GM21717 (cell line): ENCODE data around the gene THEM4.

Experiments
- ATAC-seq: cut with Tn5 transposase; IDR thresholded peaks from one replicate; pipeline ENCODE4 v1.9.1; 2021; ENCODE audit warnings: mild to moderate bottlenecking, moderate library complexity; ENCODE audit not compliant: unreplicated experiment

The THEM4 gene

DNA sequence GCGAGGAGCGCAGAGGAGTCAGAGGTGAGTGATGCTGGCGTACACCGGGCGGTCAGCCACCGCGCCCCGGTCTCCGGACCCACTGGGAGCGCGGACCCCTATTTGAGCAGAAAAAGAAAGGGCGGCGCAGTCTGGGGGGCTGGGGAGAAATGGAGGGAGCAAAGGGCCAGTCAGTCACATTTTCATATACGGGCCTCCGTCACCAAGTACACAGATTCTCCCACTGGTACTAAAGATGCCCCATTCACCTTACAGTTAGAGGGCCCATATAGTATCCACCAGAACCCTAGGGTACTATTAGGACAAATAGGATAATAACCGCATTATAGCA, 70.3 kb downstream of the THEM4 start:
- ATAC-seq: no peak

DNA sequence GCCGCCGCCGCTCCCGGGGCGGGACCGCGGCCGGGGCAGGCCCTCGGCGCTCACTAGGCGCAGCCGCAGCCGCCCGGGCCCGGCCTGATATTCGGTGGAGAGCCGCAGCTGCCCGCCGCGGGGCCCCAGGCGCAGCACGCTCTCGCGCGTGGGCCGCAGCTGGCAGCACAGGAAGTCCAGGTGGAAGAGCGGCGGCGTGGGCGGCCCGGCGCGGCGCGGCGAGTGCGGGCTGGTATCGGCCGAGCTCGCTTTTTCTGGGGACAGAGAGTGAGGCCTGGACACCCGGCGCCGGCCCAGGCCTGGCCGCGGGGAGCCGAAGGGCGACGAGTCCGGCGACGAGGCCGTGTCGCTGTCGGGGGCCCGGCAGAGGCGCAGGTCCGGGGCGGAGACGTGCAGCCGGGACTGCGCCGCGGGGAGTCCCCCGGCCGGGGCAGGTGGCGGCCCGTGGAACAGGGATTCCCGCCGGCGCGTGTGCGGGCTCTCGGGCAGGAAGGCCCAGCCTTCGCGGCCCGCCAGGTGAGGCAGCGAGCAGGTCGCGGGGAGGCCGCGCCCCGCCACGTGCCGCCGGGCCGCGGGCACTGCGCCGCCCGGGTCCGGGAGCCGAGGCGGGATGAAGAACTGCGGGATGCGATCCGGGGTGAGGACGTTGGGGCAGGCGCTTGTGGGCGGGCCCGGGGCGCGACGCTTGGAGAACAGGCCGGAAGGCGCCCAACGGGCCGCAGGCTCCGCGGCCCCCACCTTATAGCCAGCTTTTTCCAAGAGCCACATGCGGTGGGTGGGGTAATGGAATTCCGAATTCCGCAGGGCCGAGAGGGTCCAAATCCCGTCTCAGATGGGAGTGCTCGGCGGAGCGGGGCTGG, 70.9 kb downstream of the THEM4 start:
- ATAC-seq: no peak

- ATAC-seq: no peak
These were observed 71.5 kb downstream of the THEM4 start for GRCh38 chr1:151837884-151838221.

DNA sequence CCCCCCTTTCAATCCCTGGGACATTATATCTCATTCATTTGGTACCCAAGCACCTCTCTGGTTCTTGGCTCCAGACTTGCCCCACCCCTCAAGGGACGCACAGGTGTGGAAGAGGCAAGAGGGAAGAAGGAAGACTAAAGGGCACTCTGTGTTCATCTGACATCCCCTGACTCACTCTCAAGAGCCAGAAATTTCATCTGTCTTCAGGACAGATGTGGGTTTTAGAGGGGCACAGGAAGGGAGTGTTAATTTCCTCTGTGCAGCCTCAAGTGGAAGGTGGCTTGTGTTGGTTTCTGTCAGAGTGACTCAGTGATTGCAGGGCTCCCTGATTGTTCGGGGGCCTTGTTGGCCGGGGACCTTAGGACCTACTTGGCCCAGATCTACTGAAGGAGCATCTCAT, 72.1 kb downstream of the THEM4 start:
- no peak for ATAC-seq

GRCh38 chr1:151835596-151835995, 73.7 kb downstream of the THEM4 start:
- no peak for ATAC-seq

DNA sequence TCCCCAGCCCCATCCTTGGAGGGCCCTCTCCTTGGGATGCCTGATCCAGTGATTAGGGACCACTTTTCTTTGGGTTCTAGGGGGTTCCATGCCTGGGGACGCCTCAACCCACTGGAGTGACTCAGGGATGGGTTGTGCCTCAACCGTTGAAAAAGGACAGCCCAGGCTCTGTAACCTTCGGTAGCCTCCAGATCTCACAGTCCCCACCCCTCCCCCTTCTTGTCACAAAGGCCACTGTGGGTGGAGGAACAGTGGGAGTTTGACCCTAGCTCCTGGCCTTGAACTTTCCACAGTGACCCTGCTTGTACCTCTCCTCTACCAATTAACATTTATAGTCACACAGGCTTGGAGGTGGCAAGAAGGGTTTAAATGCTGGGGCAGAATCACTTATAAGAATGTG, 75.1 kb downstream of the THEM4 start:
- ATAC-seq: no peak

DNA sequence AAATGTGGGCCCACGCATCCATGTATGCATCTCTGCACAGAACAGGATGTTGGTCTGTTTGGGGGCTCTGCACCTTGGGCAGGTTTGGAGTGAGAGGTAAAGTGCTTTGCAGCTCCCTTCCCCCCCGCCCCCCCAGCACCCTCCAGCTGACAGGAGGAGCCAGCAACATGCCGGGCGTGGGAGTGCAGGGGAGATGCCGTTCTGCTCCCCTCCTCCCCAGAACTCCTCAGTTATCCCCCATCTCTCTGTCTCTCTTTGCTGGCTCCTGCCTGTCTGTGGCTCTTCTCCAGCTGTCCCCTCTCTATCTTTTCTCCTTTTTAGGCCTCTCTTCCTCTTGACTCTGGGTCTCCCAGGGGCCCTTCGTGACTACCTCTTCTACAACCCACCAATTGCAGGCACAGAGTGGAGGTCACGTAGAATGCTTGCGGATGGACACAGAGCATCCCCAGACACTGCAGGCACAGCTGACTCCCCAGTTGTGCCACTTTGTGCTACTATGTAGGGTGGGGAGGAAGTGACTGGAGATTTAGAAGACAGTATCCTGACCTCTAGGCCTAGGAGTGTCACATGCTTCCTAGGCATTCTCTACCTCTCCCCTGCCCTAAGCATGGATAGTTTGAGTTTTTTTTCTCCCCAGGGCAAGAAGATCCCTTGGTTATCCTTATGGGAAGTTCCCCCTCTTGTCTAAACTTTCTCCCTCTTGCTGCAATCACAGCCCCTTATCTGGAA, 76.0 kb downstream of the THEM4 start:
- no peak for ATAC-seq

GRCh38 chr1:151832318-151832980, 76.9 kb downstream of the THEM4 start:
- no peak for ATAC-seq

GRCh38 chr1:151831605-151832004, 77.7 kb downstream of the THEM4 start, which contains the start of gene RORC:
Gene RORC (minus strand): TSS chr1:151831802. CDS start chr1:151831764, 38 bp downstream.
- no peak for ATAC-seq

DNA sequence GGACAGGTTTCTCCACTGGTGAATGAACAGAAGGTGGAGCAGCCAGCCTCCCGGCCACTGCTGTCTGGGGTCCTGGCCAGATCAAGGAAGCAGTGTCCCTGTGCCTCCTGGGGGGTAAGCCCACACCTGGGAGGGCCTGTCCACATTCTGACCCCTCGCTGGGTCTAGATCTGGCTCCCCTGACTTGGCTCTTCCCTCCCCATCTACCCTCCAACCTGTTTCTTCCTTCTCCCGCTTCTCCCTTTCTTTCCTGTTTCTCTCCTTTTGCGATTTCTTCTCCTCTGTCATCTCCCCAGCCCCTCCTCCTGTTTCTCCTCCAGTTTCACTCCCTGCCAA, 78.1 kb downstream of the THEM4 start:
- ATAC-seq: no peak

DNA sequence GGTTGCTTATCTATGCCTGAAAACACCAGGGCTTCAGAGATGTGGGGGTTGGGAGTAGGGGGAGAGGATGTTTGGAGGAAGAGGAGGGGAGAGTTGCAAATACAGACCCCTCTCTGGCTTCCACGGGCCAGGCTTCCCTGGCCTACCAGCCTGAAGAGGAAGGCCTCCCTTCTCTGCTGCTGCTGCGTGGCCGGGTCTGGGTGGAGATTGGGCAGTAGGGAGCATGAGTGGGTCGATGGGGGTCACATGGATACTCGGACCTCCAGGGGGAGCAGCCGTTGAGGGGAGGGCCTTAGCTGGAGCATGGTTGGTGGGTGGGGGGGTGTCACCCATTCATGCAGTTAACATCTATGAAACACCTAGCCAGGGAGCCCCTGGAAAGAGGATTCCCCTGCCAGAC, 79.3 kb downstream of the THEM4 start:
- no peak for ATAC-seq

DNA sequence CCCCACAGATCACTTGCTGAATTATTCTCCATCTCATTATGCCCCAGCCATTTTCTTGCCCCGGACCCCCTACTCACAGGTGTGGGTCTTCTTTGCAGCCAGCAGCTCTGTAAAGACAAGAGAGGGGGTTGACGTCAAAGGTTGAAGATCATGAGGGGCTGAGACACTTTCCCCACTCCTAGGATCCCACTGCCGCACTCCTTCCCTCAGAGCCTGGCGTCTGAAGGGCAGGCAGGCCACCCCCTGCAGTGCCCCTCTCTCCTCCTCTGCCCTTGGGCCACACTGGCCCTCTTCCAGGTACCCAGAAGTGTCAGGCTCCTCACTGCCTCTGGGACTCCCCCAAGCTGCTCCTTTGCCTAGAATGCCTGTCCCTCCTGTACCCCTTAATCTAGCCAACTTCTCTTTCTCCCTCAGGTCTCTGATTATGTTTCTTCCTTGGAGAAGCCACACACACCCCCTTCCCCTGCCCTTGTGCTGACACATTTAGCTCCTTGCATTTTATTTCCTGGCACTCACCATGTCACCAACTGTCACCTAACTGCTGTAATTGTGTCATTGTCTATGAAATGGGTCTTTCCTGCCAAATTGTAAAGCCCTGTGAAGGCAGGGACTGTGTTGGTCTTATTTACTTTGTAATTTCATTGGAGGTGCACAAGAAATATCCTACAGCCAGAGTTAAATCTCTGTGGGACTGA, 79.8 kb downstream of the THEM4 start:
- ATAC-seq: no peak

DNA sequence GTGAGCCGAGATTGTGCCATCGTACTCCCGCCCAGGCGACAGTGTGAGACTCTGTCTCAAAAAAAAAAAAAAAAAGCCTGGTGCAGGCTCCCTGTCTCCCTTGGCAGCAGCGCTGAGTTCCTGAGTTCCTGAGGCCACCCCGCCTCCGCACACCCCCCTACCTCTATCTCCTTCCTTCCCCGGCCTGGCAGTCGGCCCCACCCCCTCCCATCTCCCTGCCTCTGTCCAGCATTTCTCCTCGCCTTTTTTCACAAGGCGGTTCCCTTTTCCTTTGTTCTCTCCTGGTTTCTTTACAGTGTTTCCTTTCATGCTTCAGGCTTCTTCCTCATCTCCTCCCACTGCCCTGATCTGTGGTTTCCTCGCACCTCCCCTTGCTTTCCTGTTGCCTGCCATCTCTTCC, 80.4 kb downstream of the THEM4 start:
- no peak for ATAC-seq

- no peak for ATAC-seq
These were observed 81.5 kb downstream of the THEM4 start for GRCh38 chr1:151827853-151828252.

GRCh38 chr1:151825751-151826660, 83.3 kb downstream of the THEM4 start:
- ATAC-seq: no peak

DNA sequence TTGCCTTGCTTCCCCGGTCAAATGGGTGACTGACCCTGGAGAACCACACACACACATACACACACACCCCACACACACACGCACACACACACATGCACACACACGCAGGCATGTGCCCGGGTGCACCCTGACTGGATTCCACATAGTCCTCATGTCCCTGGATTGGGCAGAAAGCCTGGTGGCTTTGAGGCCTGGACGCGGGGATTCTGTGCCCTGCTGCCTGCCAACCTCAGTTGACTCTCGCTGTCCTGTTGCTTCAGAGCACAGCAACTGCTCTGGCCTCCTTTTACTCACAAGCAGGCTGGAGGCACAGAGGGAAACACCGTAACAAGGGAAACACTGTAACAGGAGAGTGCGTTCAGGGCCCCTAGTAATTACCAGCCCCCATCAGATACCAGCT, 84.1 kb downstream of the THEM4 start:
- ATAC-seq: no peak
